ENCODE results near the gene SGCD. TPM values are rescaled to one million over a fixed set of nuclear protein-coding genes. Genes with fewer than 3 reads are reported as not detected.

The SGCD gene
- total and polyA plus RNA-seq, 9 of the 15 experiments (the other 6 are each of a cell fraction or from before 2014, with no cell fraction given): not detected

- TF ChIP-seq TOE1 (IDR thresholded peaks at IDR 0.05; ENCODE audit: borderline replicate concordance) (no peak), TOE1 (CRISPR knock-in tag; IDR thresholded peaks at IDR 0.05; ENCODE audit: borderline replicate concordance, low read depth) (no peak), RBM22 (IDR thresholded peaks at IDR 0.05; ENCODE audit: low read depth, low read length, poor library complexity, severe bottlenecking) (no peak), STAT6 (CRISPR knock-in tag; IDR thresholded peaks at IDR 0.05) (no peak), KLF1 (tag; IDR thresholded peaks at IDR 0.05) (no peak), ARHGAP35 (IDR thresholded peaks at IDR 0.05; ENCODE audit: partially characterized antibody) (no peak), EWSR1 (IDR thresholded peaks at IDR 0.05; ENCODE audit: borderline replicate concordance, low read depth, partially characterized antibody) (no peak)
Measured at GRCh38 chr5:156654444-156654843, 327.5 kb downstream of the SGCD start (continued).

GRCh38 chr5:156655732-156656131 lies 328.8 kb downstream of the SGCD start:
- ChIA-PET CTCF (ENCODE audit: low intra/inter-chr PET ratio) (no interaction called here), POLR2A (no interaction called here)
- Histone ChIP-seq H3K79me2 (ENCODE audit: control insufficient read depth, insufficient read depth, low read length) (no peaks in the 10 kb centered on the region), H3K27me3 (ENCODE audit: control insufficient read depth in 2 of 2, insufficient read depth in 2 of 2, low read length in 2 of 2) (no peaks in the 10 kb centered on the region), H3K4me2 (ENCODE audit: insufficient read depth, low read length) (no peak overlapping the region), H4K20me1 (replicated peaks; ENCODE audit: control insufficient read depth, insufficient read depth, low read length) (no peaks in the 10 kb centered on the region), H3K4me1 (replicated peaks in 1 of 2; ENCODE audit: control insufficient read depth in 2 of 2, insufficient read depth in 2 of 2, low read length in 2 of 2) (no peaks in the 10 kb centered on the region), H3K9ac (ENCODE audit: insufficient read depth in 1 of 2, low read depth in 2 of 2, low read length in 2 of 2) (no peak overlapping the region), H3K36me3 (ENCODE audit: control insufficient read depth, insufficient read depth, low read length) (no peaks in the 10 kb centered on the region), H2AFZ (ENCODE audit: low read depth, low read length) (no peak overlapping the region), H3K4me3 (no peak overlapping the region), H3K9me3 (replicated peaks; ENCODE audit: control insufficient read depth, insufficient read depth, low read depth, low read length) (no peaks in the 10 kb centered on the region), H3K9me1 (ENCODE audit: control insufficient read depth, insufficient read depth, low read length) (no peaks in the 10 kb centered on the region), H3K27ac (ENCODE audit: extremely low read depth, low read depth, low read length) (no peak overlapping the region)
- 0% methylated on average over 4 of the region's 4 CpGs for WGBS (ENCODE audit: insufficient coverage, low coverage, missing lambda C conversion rate)
- in situ Hi-C loops (cut with MboI) (no loop called here), intact Hi-C loops (cut with micrococcal nuclease) (no loop called here)
- ATAC-seq (no peak), FAIRE-seq (no peak), DNase-seq (ENCODE audit: extremely low read depth in 1 of 4, low spot score in 3 of 4) (no peak)
- no TSS peak for BruUV-seq (replicated peaks)
- no peak for TF ChIP-seq ZNF766 (CRISPR knock-in tag; conservative IDR thresholded peaks at IDR 0.05)
- TF ChIP-seq USF2 (CRISPR knock-in tag; IDR thresholded peaks at IDR 0.05): no peak
- no peak for TF ChIP-seq HDAC6 (IDR thresholded peaks at IDR 0.05; ENCODE audit: low read depth, low read length)
- TF ChIP-seq ZKSCAN8 (CRISPR knock-in tag; IDR thresholded peaks at IDR 0.05): no peak
- no peak for TF ChIP-seq ARID3A (IDR thresholded peaks at IDR 0.05; ENCODE audit: borderline replicate concordance, low read depth, low read length)
- no peak for TF ChIP-seq NCOA6 (IDR thresholded peaks at IDR 0.05)
- TF ChIP-seq ZNF124 (CRISPR knock-in tag; IDR thresholded peaks at IDR 0.05): no peak
- no peak for TF ChIP-seq MTA1 (IDR thresholded peaks at IDR 0.05; ENCODE audit: borderline replicate concordance)
- no peak for TF ChIP-seq RNF2 (IDR thresholded peaks at IDR 0.05)
- no peak for TF ChIP-seq BRD4 (IDR thresholded peaks at IDR 0.05)
- no peak for TF ChIP-seq SMAD3 (CRISPR knock-in tag; conservative IDR thresholded peaks at IDR 0.05)
